ENCODE results near the gene MEP1A.

GRCh38 chr6:46760925-46761324, 32.3 kb upstream of the MEP1A start:
- TF ChIP-seq POLR2A (IDR thresholded peaks at IDR 0.05), result no peak
- no peak for TF ChIP-seq POLR2AphosphoS5 (IDR thresholded peaks at IDR 0.05)

All from spleen (tissue), 3 donors.